ENCODE measurements around the gene PACS1. TPM values are rescaled to one million over a fixed set of nuclear protein-coding genes. Genes with fewer than 3 reads are reported as not detected.

PACS1 gene
- total RNA-seq, 1 experiment from 2014 or later, result 41.1 TPM

- no peak overlapping the region for H2AFZ ChIP-seq (ENCODE audit: low read depth, low read length, poor library complexity, severe bottlenecking)
- ATAC-seq (no peak), DNase-seq (ENCODE audit: low read depth, low spot score) (no peak)
- H3K27me3 ChIP-seq (ENCODE audit: insufficient read depth, low read length), result no peaks in the 10 kb centered on the region
- no peaks in the 10 kb centered on the region for H3K36me3 ChIP-seq (ENCODE audit: control insufficient read depth in 1 of 2, insufficient read depth in 2 of 2, low read length in 2 of 2)
- H3K27ac ChIP-seq (ENCODE audit: low read depth, low read length), result no peak overlapping the region
- ChIA-PET CTCF (no interaction called here), RAD21 (ENCODE audit: low non-redundant PET in 1 of 2, low total read pairs in 2 of 2, uncharacterized antibody in 2 of 2, unreplicated experiment in 2 of 2) (no interaction called here), POLR2A (no interaction called here)
- no TSS peak for BruUV-seq (replicated peaks)
- H3K9me2 ChIP-seq (ENCODE audit: insufficient read depth), result no peaks in the 10 kb centered on the region
- intact Hi-C loops (cut with micrococcal nuclease), result no loop called here
- peaks cover 14 to 20% of the 10 kb centered on the region in 2 experiments; a peak in 3 of 4 replicates for H3K4me1 ChIP-seq (ENCODE audit: control insufficient read depth in 1 of 2, insufficient read depth in 2 of 2, low read length in 2 of 2)
- no peaks in the 10 kb centered on the region for H4K20me1 ChIP-seq (ENCODE audit: insufficient read depth)
- H3K4me3 ChIP-seq (replicated peaks in 1 of 2; ENCODE audit: low read depth in 1 of 2, low read length in 2 of 2), result no peak overlapping the region
- TF ChIP-seq JUND (IDR thresholded peaks at IDR 0.05), result no peak
- no peak for TF ChIP-seq POLR2AphosphoS5 (IDR thresholded peaks at IDR 0.05; ENCODE audit: low read depth, low read length)
- TF ChIP-seq ZFX (IDR thresholded peaks at IDR 0.05), result no peak
- TF ChIP-seq POLR2A (IDR thresholded peaks at IDR 0.05; ENCODE audit: borderline replicate concordance, extremely low read depth, insufficient read depth, insufficient read length), result no peak
- TF ChIP-seq SRF (IDR thresholded peaks at IDR 0.05; ENCODE audit: low read depth), result no peak
- TF ChIP-seq EZH2 (IDR thresholded peaks at IDR 0.05), result no peak
- no peak for TF ChIP-seq ELF1 (IDR thresholded peaks at IDR 0.05; ENCODE audit: borderline replicate concordance, low read depth)
- no peak for TF ChIP-seq FOSL1 (IDR thresholded peaks at IDR 0.05; ENCODE audit: low read depth)
- no peak for TF ChIP-seq EGR1 (IDR thresholded peaks at IDR 0.05; ENCODE audit: low read depth)
- TF ChIP-seq YY1 (IDR thresholded peaks at IDR 0.05; ENCODE audit: extremely low read depth, insufficient replicate concordance, low read depth, low read length), result no peak
- no peak for TF ChIP-seq CBX3 (IDR thresholded peaks at IDR 0.05; ENCODE audit: low read depth)
- no peak for TF ChIP-seq REST (IDR thresholded peaks at IDR 0.05; ENCODE audit: low read depth)
- no peak for TF ChIP-seq EZH2phosphoT487 (IDR thresholded peaks at IDR 0.05; ENCODE audit: borderline replicate concordance)
- no peak for TF ChIP-seq SP1 (IDR thresholded peaks at IDR 0.05; ENCODE audit: low read depth)
- TF ChIP-seq ATF3 (IDR thresholded peaks at IDR 0.05), result no peak
- TF ChIP-seq TCF7L2 (IDR thresholded peaks at IDR 0.05; ENCODE audit: borderline replicate concordance, extremely low read depth, insufficient read depth, insufficient read length), result no peak
- no peak overlapping the region for H3K9ac ChIP-seq (ENCODE audit: low read length)
- no peak overlapping the region for H3K4me2 ChIP-seq (ENCODE audit: low read length)
- no peaks in the 10 kb centered on the region; the same call in 1 of the 2 replicates for H3K79me2 ChIP-seq (ENCODE audit: insufficient read depth, low read length)
- H3K9me3 ChIP-seq (ENCODE audit: control insufficient read depth in 1 of 2, insufficient read depth in 1 of 2, low read depth in 1 of 2, low read length in 2 of 2), result no peaks in the 10 kb centered on the region
Measured at GRCh38 chr11:66194391-66194790, 124.3 kb downstream of the PACS1 start.

Measured in HCT116 (cell line).